Stomach smooth muscle (tissue), 2 donors: Measurements from ENCODE around the gene PIEZO2.

Experiments
- H3K27ac ChIP-seq: one replicate; pipeline ENCODE4 v1.7.0; 2013; ENCODE audit warnings: mild to moderate bottlenecking, low read length, inconsistent platforms
- H3K27me3 ChIP-seq, 2 donors: one replicate each; pipeline ENCODE4 v1.7.0; 2013; ENCODE audit warnings: low read length in 2 of 2; ENCODE audit not compliant: insufficient read depth in 2 of 2, control insufficient read depth in 1 of 2
- H3K36me3 ChIP-seq, 2 donors: one replicate each; pipeline ENCODE4 v1.7.0; 2013; ENCODE audit warnings: low read length in 2 of 2; ENCODE audit not compliant: control insufficient read depth in 2 of 2, insufficient read depth in 2 of 2
- H3K4me1 ChIP-seq: one replicate; pipeline ENCODE4 v1.7.0; 2013; ENCODE audit warnings: low read length; ENCODE audit not compliant: control insufficient read depth, insufficient read depth
- H3K4me3 ChIP-seq, 2 donors: one replicate each; pipeline ENCODE4 v1.7.0; 2013; ENCODE audit warnings: low read length in 2 of 2
- H3K9ac ChIP-seq, 2 donors: one replicate each; pipeline ENCODE4 v1.7.0; 2013; ENCODE audit warnings: low read length in 2 of 2, mild to moderate bottlenecking in 1 of 2
- H3K9me3 ChIP-seq, 2 donors: one replicate each; pipeline ENCODE4 v1.7.0; 2013; ENCODE audit warnings: low read length in 2 of 2; ENCODE audit not compliant: control insufficient read depth in 2 of 2
- donor health status: healthy.
- donor health status: Pancreatic carcinoma.

PIEZO2 gene

DNA sequence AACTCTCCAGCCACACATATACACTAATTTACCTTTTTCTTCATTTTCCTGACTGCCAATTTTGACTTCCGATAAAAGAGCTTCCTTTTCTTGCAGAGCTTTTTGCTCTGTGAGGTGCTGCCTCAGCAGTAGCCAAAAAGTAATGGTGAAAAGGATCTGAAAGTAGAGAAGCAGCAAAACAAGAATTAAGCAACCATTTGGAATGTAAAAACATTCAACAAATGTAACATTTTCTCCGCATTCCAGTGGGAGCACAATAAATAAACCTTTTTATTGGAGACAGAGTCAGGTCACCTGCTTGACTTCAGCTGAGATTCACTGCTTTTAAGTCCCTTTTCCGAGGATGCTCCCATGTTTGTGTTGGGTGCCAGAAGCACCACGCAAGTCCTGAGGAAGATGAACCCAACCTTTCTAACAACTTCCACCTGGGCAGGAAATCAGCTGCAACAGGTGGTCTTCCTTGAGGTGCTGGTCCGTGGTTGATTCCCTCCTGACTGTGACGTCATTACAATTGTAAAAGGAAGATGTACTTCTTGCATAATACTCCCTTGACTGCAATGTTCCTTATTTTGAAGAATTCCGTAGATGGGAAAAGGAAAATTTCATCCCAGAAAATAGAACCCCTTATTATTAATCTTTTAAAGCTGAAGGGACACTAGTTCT lies 358.1 kb downstream of the PIEZO2 start:
- Histone ChIP-seq H3K27me3 (no peaks in the 10 kb centered on the region), H3K27ac (no peak overlapping the region), H3K4me3 (no peak overlapping the region), H3K36me3 (no peaks in the 10 kb centered on the region), H3K9ac (no peak overlapping the region), H3K4me1 (no peaks in the 10 kb centered on the region), H3K9me3 (no peaks in the 10 kb centered on the region)

- H3K9ac ChIP-seq, result no peak overlapping the region
- H3K9me3 ChIP-seq, result no peaks in the 10 kb centered on the region
- no peak overlapping the region for H3K27ac ChIP-seq
- no peaks in the 10 kb centered on the region for H3K4me1 ChIP-seq
- no peak overlapping the region for H3K4me3 ChIP-seq
- no peaks in the 10 kb centered on the region for H3K36me3 ChIP-seq
- H3K27me3 ChIP-seq, result no peaks in the 10 kb centered on the region
Observed at GRCh38 chr18:10789180-10789579, 360.2 kb downstream of the PIEZO2 start.

GRCh38 chr18:10787293-10787901 lies 362.0 kb downstream of the PIEZO2 start:
- Histone ChIP-seq H3K9ac (no peak overlapping the region), H3K9me3 (no peaks in the 10 kb centered on the region), H3K27ac (no peak overlapping the region), H3K27me3 (peaks cover 0 to 2% of the 10 kb centered on the region in 2 donors), H3K36me3 (no peaks in the 10 kb centered on the region), H3K4me3 (no peak overlapping the region), H3K4me1 (no peaks in the 10 kb centered on the region)

DNA sequence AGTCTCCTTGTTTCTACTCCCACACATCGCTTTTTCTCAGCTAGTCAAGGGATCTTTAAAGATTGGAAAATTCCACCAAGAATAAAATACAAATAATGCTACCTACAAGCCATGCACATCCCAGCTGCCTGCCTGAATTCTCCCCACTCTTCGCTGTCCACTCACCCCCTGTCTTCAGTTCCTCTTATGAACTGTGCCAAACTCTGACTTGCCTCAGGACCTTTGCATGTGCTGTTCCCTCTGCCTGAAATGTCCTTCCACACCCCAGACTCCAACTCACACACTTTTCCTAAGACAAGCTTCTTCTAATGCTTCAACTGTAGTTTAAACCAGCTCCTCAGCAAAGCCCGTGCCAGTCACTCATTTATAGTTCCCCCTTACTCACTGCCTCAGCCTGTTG lies 363.6 kb downstream of the PIEZO2 start:
- Histone ChIP-seq H3K9me3 (no peaks in the 10 kb centered on the region), H3K27ac (no peak overlapping the region), H3K9ac (no peak overlapping the region), H3K36me3 (no peaks in the 10 kb centered on the region), H3K27me3 (peaks cover 0 to 2% of the 10 kb centered on the region in 2 donors), H3K4me1 (no peaks in the 10 kb centered on the region), H3K4me3 (no peak overlapping the region)

- no peak overlapping the region for H3K27ac ChIP-seq
- no peaks in the 10 kb centered on the region for H3K9me3 ChIP-seq
- H3K4me1 ChIP-seq, result no peaks in the 10 kb centered on the region
- H3K27me3 ChIP-seq, result peaks cover 0 to 2% of the 10 kb centered on the region in 2 donors
- no peak overlapping the region for H3K4me3 ChIP-seq
- no peaks in the 10 kb centered on the region for H3K36me3 ChIP-seq
- H3K9ac ChIP-seq, result no peak overlapping the region
Observed at GRCh38 chr18:10784596-10785202, 364.7 kb downstream of the PIEZO2 start.

DNA sequence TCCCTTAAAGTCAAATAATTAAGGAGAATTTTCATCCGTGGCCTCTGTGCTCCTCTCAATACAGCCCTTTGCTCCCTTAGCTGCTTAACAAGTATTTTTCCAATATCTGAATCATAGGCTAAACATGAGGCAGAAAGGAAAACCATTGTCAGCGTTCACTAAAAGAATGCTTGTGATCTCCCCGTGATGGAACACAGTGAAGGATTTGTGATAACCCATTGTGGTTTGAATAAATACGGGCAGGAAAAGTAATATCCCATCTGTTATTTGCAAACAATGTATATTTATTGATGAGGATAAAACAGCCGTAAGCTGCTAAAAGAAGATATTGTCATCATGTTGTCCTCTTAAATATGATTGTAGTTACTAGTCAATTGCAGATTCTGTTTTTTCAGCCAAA lies 365.4 kb downstream of the PIEZO2 start:
- H3K27ac ChIP-seq, result no peak overlapping the region
- no peak overlapping the region for H3K9ac ChIP-seq
- H3K4me3 ChIP-seq, result no peak overlapping the region
- H3K36me3 ChIP-seq, result no peaks in the 10 kb centered on the region
- no peaks in the 10 kb centered on the region for H3K9me3 ChIP-seq
- H3K27me3 ChIP-seq, result peaks cover 0 to 2% of the 10 kb centered on the region in 2 donors
- H3K4me1 ChIP-seq, result no peaks in the 10 kb centered on the region

DNA sequence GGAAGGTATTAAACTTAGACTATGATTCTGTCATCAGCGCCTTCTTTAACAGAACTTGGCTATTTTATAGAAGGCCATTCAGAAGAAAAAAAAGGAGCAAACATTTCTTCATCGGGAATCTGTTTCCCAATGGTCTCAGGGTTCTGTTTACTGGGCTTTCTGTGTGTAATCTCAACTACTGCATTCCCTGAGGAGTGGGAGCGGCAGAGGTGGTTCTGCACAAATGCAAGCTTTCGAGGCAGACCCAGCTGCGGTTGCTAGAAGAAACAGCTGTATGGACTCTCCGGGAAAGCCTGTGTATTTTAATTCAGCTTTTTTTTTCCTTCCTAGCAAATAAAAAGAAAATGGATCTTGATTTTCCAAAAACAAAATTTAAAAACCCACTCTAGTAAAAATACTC lies 372.9 kb downstream of the PIEZO2 start:
- no peaks in the 10 kb centered on the region for H3K4me1 ChIP-seq
- H3K27me3 ChIP-seq, result peaks cover 0 to 4% of the 10 kb centered on the region in 2 donors
- no peak overlapping the region for H3K27ac ChIP-seq
- peaks cover 0 to 4% of the 10 kb centered on the region in 2 donors for H3K9me3 ChIP-seq
- no peak overlapping the region for H3K4me3 ChIP-seq
- no peaks in the 10 kb centered on the region for H3K36me3 ChIP-seq
- H3K9ac ChIP-seq, result no peak overlapping the region

DNA sequence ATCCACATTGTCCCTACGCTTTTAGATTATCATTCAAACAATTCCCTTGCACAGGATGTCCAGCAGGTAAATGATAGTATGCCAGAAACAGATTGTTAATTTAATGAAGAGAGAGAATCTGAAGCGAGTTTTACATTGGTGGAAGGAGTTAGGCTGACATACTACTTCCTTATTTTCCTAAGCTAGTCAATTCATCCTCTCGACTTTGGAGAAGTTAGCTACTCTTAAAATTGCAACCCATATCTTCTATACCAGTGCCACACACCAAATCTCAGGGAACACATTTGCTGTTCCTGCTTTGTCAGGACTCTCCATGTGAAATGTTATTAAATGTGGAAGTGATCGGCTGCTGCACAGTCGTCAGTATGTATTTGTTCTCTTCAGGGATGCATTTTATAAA lies 374.3 kb downstream of the PIEZO2 start:
- no peak overlapping the region for H3K9ac ChIP-seq
- H3K36me3 ChIP-seq, result no peaks in the 10 kb centered on the region
- peaks cover 0 to 4% of the 10 kb centered on the region in 2 donors for H3K9me3 ChIP-seq
- peaks cover 0 to 4% of the 10 kb centered on the region in 2 donors for H3K27me3 ChIP-seq
- H3K27ac ChIP-seq, result no peak overlapping the region
- no peak overlapping the region for H3K4me3 ChIP-seq
- no peaks in the 10 kb centered on the region for H3K4me1 ChIP-seq

DNA sequence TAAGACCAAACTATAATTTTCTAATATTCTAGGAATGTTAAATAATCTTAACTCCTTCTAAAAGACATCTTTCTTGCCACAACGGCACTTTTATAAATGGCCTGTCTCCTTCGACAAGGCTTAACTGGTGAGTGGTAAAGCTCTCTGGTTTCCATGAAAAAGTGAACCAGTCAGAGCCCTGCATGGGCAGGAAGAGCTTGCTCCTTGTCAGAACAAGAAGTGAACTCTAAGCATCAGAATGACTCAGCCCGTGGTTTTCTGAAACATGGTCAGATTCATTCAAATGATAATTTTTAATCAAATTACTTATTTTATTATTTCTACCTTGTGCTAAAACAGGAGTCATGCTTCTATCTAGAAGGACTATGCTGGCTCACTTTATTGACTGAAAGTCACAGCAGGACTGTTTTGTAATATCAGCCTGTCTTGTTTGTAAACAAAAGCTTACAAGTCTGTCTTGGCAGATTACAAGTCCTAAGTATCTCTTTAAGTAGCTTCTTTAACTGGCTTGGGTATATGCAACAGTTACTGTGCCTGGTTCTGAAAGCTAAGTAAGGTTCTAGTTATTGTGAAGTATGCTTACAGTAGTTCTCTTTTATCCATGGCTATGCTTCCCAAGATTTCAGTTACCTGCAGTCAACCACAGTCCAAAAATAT lies 378.2 kb downstream of the PIEZO2 start:
- peaks cover 0 to 4% of the 10 kb centered on the region in 2 donors for H3K27me3 ChIP-seq
- no peak overlapping the region for H3K9ac ChIP-seq
- no peaks in the 10 kb centered on the region for H3K4me1 ChIP-seq
- no peak overlapping the region for H3K4me3 ChIP-seq
- no peak overlapping the region for H3K27ac ChIP-seq
- no peaks in the 10 kb centered on the region for H3K36me3 ChIP-seq
- H3K9me3 ChIP-seq, result peaks cover 0 to 4% of the 10 kb centered on the region in 2 donors

GRCh38 chr18:10770264-10770663 lies 379.1 kb downstream of the PIEZO2 start:
- Histone ChIP-seq H3K27me3 (peaks cover 0 to 4% of the 10 kb centered on the region in 2 donors), H3K36me3 (no peaks in the 10 kb centered on the region), H3K4me1 (no peaks in the 10 kb centered on the region), H3K9me3 (peaks cover 0 to 4% of the 10 kb centered on the region in 2 donors), H3K9ac (no peak overlapping the region), H3K27ac (no peak overlapping the region), H3K4me3 (no peak overlapping the region)
